Central memory CD4-positive, alpha-beta T cell (primary cell): Measurements from ENCODE around the gene TECTA.

Source experiments
- DNase-seq: peaks from one replicate; pipeline ENCODE4 v3.0.0; 2022
- total RNA-seq, 3 experiments: gene quantifications; one replicate each; lab custom pipeline; 2026; lab: John Stamatoyannopoulos, UW

TECTA gene
- 0.56 to 1.3 (median 0.77) reads per million in 3 experiments for total RNA-seq

- DNase-seq, result no peak
Measured at GRCh38 chr11:121100943-121101342, at the start of gene TECTA. TSS of gene TECTA (plus strand) at chr11:121101243. CDS start at chr11:121102666, 1,423 bp downstream.

DNA sequence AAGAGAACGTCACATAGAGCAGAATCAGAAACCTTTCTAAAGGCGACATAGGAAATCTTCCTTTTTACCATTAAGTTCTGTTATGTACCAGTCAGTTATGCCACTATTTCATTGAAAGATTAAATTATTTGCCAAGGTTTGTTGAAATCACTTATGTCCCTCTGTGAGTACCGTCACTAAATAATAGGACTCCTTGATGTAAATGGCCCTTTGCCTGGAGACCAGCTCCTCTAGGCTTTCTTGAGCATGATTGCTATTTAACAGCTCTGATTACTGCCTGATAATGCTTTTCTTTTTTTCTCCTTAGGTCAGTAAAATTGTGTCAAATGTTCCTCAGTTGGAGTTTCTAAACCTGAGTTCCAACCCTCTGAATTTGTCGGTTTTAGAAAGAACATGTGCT, 47.8 kb upstream of the TECTA start:
- no peak for DNase-seq

- no peak for DNase-seq
Measured at GRCh38 chr11:121054266-121054665, 46.8 kb upstream of the TECTA start.

DNA sequence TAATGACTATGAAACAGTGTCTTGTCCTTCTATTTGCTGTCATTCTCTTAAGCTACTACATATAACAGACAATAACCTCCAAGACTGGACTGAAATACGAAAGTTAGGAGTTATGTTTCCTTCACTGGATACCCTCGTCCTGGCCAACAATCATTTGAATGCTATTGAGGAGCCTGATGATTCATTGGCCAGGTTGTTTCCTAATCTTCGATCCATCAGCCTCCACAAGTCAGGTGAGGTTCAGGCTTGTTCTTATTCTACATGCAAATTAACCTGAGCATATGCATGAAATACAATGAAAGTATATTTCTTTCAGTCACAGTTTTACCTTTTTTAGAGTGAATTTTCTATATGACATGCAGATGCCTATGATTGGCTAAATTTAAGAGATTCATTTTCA, 46.0 kb upstream of the TECTA start:
- DNase-seq, result no peak

DNA sequence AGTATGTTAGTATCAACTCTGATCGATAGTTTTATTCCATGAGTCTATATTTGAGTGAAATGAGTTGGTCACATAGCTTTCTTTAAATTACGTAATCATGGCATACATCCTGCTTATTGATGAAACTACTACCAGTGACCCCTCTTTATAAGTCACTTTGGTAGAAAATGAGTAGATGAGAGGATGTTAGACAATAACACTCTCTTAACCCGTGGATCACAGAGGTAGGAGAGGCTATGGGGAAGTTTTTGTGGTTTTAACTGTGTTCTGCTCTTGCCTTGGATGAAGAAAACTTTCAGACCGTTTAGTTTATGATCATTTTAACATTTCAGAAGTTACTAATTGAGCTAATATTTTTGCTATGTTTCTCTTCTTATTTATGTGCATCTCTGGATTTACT, 43.1 kb upstream of the TECTA start:
- no peak for DNase-seq

DNA sequence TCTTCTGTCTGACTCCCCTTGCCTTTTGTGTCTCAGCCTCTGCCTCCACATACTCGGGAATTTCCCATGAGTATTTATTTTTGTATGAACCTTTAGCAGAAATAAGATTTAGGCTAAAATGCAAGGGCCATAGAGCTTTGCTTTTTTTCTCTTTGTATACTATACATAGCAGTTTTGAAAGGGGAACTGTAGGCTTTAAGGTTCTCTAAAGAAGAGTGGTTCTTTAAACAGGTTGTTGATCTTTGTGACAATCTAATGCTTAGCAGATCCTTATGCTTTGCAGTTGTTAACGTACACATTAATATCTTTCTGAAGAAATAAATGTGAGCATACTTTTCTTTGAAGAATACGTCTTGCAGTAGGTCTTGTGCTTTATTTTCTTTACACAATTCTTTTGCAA, 42.1 kb upstream of the TECTA start:
- no peak for DNase-seq

GRCh38 chr11:121059605-121060004, 41.4 kb upstream of the TECTA start:
- no peak for DNase-seq

DNA sequence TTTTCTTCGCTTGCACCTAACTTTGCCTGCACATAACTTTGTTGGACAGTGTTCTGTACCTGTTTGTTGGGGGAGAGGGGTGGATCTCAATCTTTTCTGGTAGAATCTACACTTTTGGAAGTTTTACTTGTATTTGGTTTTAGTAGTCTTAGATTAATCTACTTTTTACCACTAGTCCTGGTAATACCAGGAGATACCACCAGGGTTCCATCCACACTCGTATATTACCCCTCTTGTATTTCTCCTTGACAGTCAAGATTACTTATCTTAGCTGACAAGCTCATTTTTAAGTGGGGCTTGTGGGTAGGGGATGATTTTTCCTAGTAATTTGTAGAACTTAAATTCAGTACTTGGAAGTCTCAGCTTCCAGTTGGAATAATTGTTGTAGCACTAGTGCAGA, 37.3 kb upstream of the TECTA start:
- no peak for DNase-seq

GRCh38 chr11:121066623-121067022, 34.4 kb upstream of the TECTA start:
- no peak for DNase-seq

DNA sequence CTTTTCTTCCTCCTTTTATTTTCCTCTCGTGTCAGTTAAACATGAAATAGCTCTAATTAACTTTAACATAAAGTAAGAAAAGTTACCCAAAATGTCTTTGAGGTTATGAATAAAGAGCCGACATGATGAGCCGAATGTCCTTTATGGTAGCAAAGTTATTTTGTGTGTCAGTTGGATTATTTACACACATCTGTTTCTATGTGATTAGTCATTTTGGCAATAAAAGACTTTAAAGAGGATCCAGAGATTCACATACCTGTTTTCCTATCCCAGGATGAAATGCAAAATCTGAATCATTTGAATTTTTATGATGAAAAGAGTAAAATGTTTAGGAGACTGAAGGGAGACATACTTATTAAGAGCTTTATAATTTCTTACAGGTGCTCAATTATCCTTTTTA, 34.0 kb upstream of the TECTA start:
- DNase-seq, result no peak

GRCh38 chr11:121067453-121067852, 33.6 kb upstream of the TECTA start:
- no peak for DNase-seq

- no peak for DNase-seq
Measured at GRCh38 chr11:121067962-121068647, 32.9 kb upstream of the TECTA start.

DNA sequence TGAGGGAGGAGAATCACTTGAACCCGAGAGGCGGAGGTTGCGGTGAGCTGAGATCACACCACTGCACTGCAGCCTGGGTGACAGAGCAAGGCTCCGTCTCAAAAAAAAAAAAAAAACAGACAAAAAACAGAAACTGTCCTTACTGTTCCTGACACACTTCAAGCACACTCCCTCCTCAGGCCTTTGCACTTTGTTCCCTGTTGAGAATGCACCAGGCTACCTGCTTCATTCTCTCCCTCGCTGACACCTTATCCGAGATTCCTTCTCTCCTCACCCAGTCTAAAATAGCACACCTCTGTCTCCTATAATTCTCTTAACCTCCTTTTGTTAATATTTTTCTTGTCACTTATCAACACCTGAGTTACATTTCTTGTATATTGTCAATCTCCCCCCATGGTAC, 32.3 kb upstream of the TECTA start:
- DNase-seq, result no peak

DNA sequence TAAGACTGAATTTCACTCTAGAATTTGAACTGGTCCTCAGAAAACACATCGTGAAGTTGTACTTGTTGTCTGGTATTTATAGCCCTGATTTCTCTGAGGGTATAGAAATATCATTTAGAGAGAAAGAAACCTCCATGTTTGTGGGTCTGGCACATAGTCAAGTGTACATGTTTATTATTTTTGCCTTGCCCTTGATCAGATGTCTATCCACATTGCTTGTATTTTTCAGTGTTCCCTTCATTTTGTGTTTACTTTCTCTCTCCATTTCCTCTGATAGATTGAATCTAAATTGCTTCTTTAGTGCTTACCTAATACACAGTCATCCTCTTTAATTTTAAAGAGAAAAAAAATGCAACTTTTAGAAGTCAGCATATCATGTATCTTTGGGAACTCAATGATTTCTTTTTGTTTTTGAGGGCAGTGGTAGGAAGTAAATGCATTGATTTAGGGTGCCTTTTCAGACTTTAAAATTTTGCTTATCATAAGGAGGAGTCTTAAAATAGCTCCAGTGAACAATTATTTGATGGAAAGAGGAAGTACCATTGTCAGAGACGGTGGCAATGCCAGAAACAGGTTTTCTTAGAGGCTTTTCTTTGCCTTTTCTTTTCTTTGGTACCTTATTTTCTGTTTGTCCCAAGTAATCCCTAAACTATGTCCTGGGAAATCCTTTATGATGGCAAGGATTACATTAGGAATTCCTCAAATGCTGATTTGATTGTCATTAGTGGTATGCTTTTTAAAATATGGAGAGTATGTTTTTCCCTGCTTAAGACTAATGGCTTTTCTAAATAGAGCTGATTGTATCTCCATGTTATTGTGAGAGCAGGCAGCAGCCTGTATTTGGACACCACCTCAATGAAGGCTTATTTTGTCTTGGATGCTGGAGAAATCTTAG, 29.8 kb upstream of the TECTA start:
- no peak for DNase-seq

DNA sequence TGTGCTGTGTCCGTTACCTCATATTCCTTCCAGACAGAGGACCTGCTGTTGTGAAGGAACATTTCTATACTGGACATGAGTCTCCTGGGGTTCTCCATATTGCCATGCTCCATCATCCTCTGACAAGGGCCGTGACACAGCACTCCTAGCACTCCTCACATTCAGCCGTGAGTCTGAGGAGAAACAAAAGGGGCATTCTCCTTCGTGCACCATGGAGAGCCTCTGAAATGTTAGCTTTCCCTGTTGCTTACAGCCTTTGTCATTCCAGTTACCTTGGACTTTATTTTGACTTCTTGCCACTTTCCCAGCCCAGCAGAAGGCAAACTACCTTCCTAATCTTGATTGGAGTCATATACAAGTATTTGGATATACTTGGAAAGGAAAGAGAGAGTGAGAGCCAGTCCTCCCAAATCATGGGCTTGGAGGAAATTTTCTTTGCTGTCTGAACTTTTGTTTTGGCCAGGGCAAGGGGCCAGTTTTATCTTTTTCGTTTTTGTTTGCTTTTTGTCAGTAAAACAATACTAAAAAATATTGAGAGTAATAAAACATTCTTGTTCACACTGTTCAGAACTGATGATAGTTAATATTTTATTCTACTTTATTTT, 29.1 kb upstream of the TECTA start:
- DNase-seq, result no peak

DNA sequence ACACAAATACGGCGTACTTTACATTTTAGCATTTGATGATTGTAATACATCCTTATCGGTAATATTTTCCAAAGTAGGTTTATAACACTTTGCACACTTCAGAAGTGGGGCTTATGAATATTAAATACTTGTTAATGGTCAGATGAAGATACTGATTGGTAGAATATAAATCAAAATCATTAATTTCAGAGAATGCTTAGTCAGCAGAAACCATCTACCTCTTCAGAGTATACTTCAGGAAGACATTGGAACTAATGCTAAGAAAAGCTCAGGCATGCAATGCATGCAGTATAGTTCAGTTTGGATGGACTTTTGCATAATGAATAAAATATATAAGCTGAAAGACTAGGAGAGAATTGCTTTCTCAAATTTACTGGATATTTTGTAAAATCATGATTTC, 19.7 kb upstream of the TECTA start:
- DNase-seq, result no peak

DNA sequence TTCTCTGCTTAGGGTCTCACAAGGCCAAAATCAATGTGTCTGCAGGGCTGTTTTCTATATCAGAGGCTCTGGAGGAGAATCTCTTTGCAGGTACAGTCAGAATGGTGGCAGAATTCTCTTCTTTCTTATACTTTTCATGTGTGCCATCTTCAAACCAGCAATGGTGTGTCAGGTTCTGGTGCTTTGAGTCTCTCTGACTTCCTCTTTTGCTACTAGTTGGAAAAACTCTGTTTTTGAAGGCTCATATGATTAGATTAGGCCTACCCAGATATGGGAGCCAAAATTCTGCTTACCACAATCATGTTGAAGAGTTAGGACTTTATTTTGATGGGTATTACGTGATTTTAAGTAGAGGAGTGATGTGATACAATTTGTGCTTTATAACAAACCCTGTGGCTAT, 18.8 kb upstream of the TECTA start:
- no peak for DNase-seq

DNA sequence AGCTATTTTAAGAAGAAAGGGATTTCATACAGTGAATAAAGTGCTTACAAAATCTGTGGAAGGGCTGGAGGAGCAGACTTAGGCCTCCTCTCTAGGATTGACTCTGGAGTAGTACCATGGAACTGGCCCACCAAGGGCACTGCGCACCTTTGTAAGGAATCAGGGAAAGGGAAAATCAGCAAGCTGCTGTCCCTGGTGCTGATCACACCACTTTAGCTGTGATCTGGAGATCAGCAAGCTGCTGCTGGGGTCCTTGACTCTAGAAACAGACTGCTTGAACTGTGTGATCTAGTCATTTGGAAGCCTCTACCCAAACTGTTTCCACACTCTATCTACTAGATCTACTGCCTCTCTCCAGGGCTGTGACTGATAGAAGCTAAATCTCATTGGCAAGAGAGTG, 18.4 kb upstream of the TECTA start:
- DNase-seq, result no peak

GRCh38 chr11:121086866-121087265, 14.2 kb upstream of the TECTA start:
- no peak for DNase-seq

GRCh38 chr11:121089566-121089965, 11.5 kb upstream of the TECTA start:
- DNase-seq, result no peak

DNA sequence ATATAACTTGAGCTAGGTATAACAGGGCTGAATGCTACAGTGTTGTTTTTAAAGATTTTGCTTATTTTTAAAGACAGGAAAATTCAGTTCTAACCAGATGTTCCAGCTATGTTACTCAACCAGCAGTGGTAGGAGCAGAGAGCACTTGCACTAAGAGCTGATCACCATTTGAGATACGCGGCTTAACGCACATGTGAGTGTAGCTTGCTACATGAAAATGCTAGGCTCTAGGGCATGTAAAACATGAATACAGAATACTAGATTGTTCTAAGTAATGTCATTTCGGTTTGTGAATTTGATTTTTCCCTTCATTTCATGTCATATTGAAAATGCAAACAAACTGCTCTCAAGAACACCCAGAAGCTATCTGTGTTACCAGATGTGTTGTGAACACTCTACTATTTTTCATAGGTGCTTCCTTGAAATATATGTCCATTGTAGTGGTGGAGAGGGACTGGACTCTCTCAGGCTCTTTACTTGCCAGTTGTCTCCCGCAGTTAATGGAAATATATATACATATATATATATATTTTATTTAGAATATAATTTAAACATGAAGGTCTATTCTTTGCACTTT, 10.8 kb upstream of the TECTA start:
- no peak for DNase-seq

GRCh38 chr11:121091492-121092152, 9.4 kb upstream of the TECTA start:
- no peak for DNase-seq

- no peak for DNase-seq
Measured at GRCh38 chr11:121095561-121095960, 5.5 kb upstream of the TECTA start.
